CD14-positive monocyte (primary cell): ENCODE results near the gene CDH12. TPM values are rescaled to one million over a fixed set of nuclear protein-coding genes. Genes with fewer than 3 reads are reported as not detected.
"Not testable (repeated sequence)": the region's sequence is repeated elsewhere in the genome, so short reads cannot be mapped to it uniquely, and the experiment has no call there.

ENCODE experiments used
- DNase-seq, 3 donors: peaks; one replicate each; pipeline ENCODE4 v3.0.0-alpha.2; 2011 to 2022
- H2AFZ ChIP-seq: 2 replicates; pipeline ENCODE4 v1.6.0; 2012; ENCODE audit warnings: mild to moderate bottlenecking, low read depth, low read length, inconsistent platforms; ENCODE audit not compliant: insufficient read depth, poor library complexity, severe bottlenecking
- H3K27ac ChIP-seq, 2 donors: 1 replicate in 1 of 2; 2 replicates in 1 of 2; pipeline ENCODE4 v1.5.1; 2012 to 2013; ENCODE audit warnings: low read length in 2 of 2, control low read depth in 1 of 2, inconsistent platforms in 1 of 2, low read depth in 1 of 2, mild to moderate bottlenecking in 1 of 2
- H3K27me3 ChIP-seq, 2 donors: one replicate each; pipeline versions ENCODE4 v1.6.0 to v1.6.1; 2011 to 2013; ENCODE audit warnings: low read length in 2 of 2; ENCODE audit not compliant: control insufficient read depth in 2 of 2, insufficient read depth in 2 of 2
- H3K36me3 ChIP-seq, 2 donors: replicated peaks in 1 of 2; 1 replicate in 1 of 2; 2 replicates in 1 of 2; pipeline versions ENCODE4 v1.5.1 to v1.6.1; 2012 to 2013; ENCODE audit warnings: low read length in 2 of 2, control low read depth in 1 of 2, inconsistent platforms in 1 of 2, mild to moderate bottlenecking in 1 of 2; ENCODE audit not compliant: insufficient read depth in 2 of 2, control insufficient read depth in 1 of 2
- H3K4me1 ChIP-seq, 2 donors: 1 replicate in 1 of 2; 2 replicates in 1 of 2; pipeline versions ENCODE4 v1.5.1 to v1.6.1; 2012 to 2013; ENCODE audit warnings: low read length in 2 of 2, control low read depth in 1 of 2, inconsistent platforms in 1 of 2, mild to moderate bottlenecking in 1 of 2, moderate library complexity in 1 of 2; ENCODE audit not compliant: insufficient read depth in 2 of 2, control insufficient read depth in 1 of 2
- H3K4me2 ChIP-seq: replicated peaks from 2 replicates; pipeline ENCODE3; 2012; ENCODE audit warnings: low read length, moderate library complexity, mild to moderate bottlenecking; ENCODE audit not compliant: poor library complexity, severe bottlenecking; ENCODE audit errors: extremely low read depth
- H3K4me3 ChIP-seq, 3 experiments: fragments of 200-600 bp in 1 of 3; sonication (generic) in 1 of 3; replicated peaks in 1 of 3; 1 replicate in 2 of 3; 2 replicates in 1 of 3; pipeline ENCODE4 v1.5.1; 2011 to 2013; ENCODE audit warnings: low read length in 3 of 3, mild to moderate bottlenecking in 3 of 3, control low read depth in 2 of 3, low read depth in 2 of 3, inconsistent platforms in 1 of 3, moderate library complexity in 1 of 3
- H3K79me2 ChIP-seq: 2 replicates; pipeline ENCODE4 v1.6.0; 2012; ENCODE audit warnings: mild to moderate bottlenecking, control low read depth, inconsistent platforms, low read length, moderate library complexity; ENCODE audit not compliant: insufficient read depth
- H3K9ac ChIP-seq: 2 replicates; pipeline ENCODE4 v1.6.0; 2017; ENCODE audit warnings: low read length, mild to moderate bottlenecking; ENCODE audit not compliant: insufficient read depth, poor library complexity, severe bottlenecking
- H3K9me3 ChIP-seq, 2 donors: replicated peaks in 1 of 2; 1 replicate in 1 of 2; 2 replicates in 1 of 2; pipeline versions ENCODE4 v1.5.1 to v1.6.1; 2012 to 2013; ENCODE audit warnings: low read length in 2 of 2, control low read depth in 1 of 2; ENCODE audit not compliant: control insufficient read depth in 1 of 2, insufficient read depth in 1 of 2
- H4K20me1 ChIP-seq: 2 replicates; pipeline ENCODE4 v1.6.0; 2012; ENCODE audit warnings: mild to moderate bottlenecking, low read length, control low read depth, moderate library complexity; ENCODE audit not compliant: insufficient read depth
- H3K27ac Mint-ChIP-seq, 7 donors: one replicate each; pipeline ENCODE4 v1.8.0; 2020; ENCODE audit warnings: mild to moderate bottlenecking in 7 of 7, mixed read lengths in 7 of 7, moderate library complexity in 6 of 7, inconsistent platforms in 2 of 7
- H3K27me3 Mint-ChIP-seq, 3 donors: one replicate each; pipeline ENCODE4 v1.8.0; 2021 to 2022; ENCODE audit warnings: low read depth in 3 of 3, mild to moderate bottlenecking in 3 of 3, mixed read lengths in 3 of 3, moderate library complexity in 3 of 3, inconsistent platforms in 1 of 3
- H3K36me3 Mint-ChIP-seq, 2 donors: one replicate each; pipeline ENCODE4 v1.8.0; 2020; ENCODE audit warnings: mixed read lengths in 2 of 2, inconsistent platforms in 1 of 2, mild to moderate bottlenecking in 1 of 2
- H3K4me1 Mint-ChIP-seq: one replicate; pipeline ENCODE4 v1.8.0; 2020; ENCODE audit warnings: mild to moderate bottlenecking, mixed read lengths
- H3K4me3 Mint-ChIP-seq, 2 donors: one replicate each; pipeline ENCODE4 v1.8.0; 2020; ENCODE audit warnings: mild to moderate bottlenecking in 2 of 2, mixed read lengths in 2 of 2, moderate library complexity in 1 of 2
- H3K9me3 Mint-ChIP-seq, 7 donors: one replicate each; pipeline ENCODE4 v1.8.0; 2020 to 2022; ENCODE audit warnings: mixed read lengths in 7 of 7, mild to moderate bottlenecking in 6 of 7, moderate library complexity in 6 of 7, inconsistent platforms in 2 of 7
- WGBS: methylation state at CpG from one replicate; pipeline ENCODE4 v1.1.5; 2013; ENCODE audit warnings: missing lambda C conversion rate; ENCODE audit not compliant: insufficient coverage; 5-methylcytosine and 5-hydroxymethylcytosine counted together
- intact Hi-C, 2 donors: fragments of 100-400 bp; cut with micrococcal nuclease; formaldehyde crosslinking; loops; one replicate each; pipeline versions ENCODE4 v1.15.0 to v1.15.1; 2023
- polyA plus RNA-seq, 3 donors: library from polyadenylated mRNA; depleted of rRNA in 1 of 3; unstranded in 2 of 3; stranded (reverse) in 1 of 3; fragments of 300-500 nt in 2 of 3; fragments of >200 nt in 1 of 3; fragmentation: Illumina TruSeq in 2 of 3; gene quantifications; 1 replicate in 2 of 3; 2 replicates in 1 of 3; pipeline ENCODE4 v1.2.3, GENCODE V29; 2012 to 2021
- TF ChIP-seq, protein P1 (sequence below): fragments of 200-600 bp; IDR thresholded peaks from one replicate; pipeline ENCODE4 v1.8.0; 2022; ENCODE audit warnings: antibody characterized with exemption, mild to moderate bottlenecking

CDH12 gene
- polyA plus RNA-seq, 3 donors: not detected

DNA sequence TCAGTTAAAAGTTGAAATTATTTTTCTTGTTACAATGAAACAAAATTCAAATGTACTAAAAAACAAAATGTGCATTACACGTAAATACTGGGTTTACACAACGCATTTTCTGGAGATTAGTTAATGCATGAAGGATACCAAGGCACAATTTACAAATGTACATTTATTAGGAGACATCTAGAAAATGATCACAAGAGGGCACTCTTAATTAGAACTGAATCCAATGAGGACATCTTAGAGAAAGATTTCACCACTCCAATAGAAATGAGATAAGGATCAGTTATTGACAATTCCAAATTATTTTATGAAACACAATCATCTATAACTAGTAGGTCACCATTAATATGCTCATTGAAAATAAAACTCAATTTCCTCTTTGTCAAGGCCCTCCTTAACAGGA lies 36.6 kb upstream of the CDH12 start:
- no CpG with 5 or more reads among the region's 2 CpGs for WGBS
- Mint-ChIP-seq H3K4me3 (no peak overlapping the region), H3K27ac (no peak overlapping the region), H3K36me3 (no peaks in the 10 kb centered on the region), H3K4me1 (no peaks in the 10 kb centered on the region), H3K9me3 (no peaks in the 10 kb centered on the region), H3K27me3 (peaks cover 0 to 2% (median 2%) of the 10 kb centered on the region in 3 donors)
- H4K20me1 ChIP-seq: no peaks in the 10 kb centered on the region
- no peak for DNase-seq
- no peaks in the 10 kb centered on the region for H3K27me3 ChIP-seq
- H3K4me2 ChIP-seq: no peak overlapping the region
- intact Hi-C loops: no loop called here
- no peaks in the 10 kb centered on the region for H3K4me1 ChIP-seq
- H3K27ac ChIP-seq: no peak overlapping the region
- no peaks in the 10 kb centered on the region for H3K36me3 ChIP-seq
- H2AFZ ChIP-seq: no peak overlapping the region
- H3K9me3 ChIP-seq: no peaks in the 10 kb centered on the region
- TF ChIP-seq, protein P1, sequence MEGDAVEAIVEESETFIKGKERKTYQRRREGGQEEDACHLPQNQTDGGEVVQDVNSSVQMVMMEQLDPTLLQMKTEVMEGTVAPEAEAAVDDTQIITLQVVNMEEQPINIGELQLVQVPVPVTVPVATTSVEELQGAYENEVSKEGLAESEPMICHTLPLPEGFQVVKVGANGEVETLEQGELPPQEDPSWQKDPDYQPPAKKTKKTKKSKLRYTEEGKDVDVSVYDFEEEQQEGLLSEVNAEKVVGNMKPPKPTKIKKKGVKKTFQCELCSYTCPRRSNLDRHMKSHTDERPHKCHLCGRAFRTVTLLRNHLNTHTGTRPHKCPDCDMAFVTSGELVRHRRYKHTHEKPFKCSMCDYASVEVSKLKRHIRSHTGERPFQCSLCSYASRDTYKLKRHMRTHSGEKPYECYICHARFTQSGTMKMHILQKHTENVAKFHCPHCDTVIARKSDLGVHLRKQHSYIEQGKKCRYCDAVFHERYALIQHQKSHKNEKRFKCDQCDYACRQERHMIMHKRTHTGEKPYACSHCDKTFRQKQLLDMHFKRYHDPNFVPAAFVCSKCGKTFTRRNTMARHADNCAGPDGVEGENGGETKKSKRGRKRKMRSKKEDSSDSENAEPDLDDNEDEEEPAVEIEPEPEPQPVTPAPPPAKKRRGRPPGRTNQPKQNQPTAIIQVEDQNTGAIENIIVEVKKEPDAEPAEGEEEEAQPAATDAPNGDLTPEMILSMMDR: no peak
- H3K9ac ChIP-seq: no peak overlapping the region
- no peaks in the 10 kb centered on the region for H3K79me2 ChIP-seq
- no peak overlapping the region for H3K4me3 ChIP-seq

DNA sequence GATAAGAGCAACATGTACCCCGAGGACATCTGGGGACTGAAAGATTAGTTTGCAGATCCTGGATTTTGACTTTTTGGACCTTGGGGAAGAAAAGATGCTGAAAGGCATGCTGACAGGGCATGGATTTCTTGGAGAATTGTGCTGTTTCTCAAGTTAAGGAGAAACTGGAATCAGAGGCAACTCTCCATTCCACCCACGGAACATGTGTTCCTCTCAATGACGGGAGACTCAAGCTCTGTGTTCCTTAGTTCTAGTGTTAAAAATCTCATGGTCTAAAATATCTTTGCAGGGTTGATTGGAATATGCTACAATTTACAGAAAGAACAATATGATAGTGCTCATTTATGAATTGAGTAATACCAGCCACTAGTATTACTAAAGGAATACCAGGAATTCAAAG lies 34.4 kb upstream of the CDH12 start:
- intact Hi-C loops: no loop called here
- no peaks in the 10 kb centered on the region for H3K27me3 ChIP-seq
- no peaks in the 10 kb centered on the region for H4K20me1 ChIP-seq
- Mint-ChIP-seq H3K27ac (no peak overlapping the region), H3K9me3 (no peaks in the 10 kb centered on the region), H3K4me3 (no peak overlapping the region), H3K36me3 (no peaks in the 10 kb centered on the region), H3K27me3 (peaks cover 0 to 2% (median 2%) of the 10 kb centered on the region in 3 donors), H3K4me1 (no peaks in the 10 kb centered on the region)
- no peaks in the 10 kb centered on the region for H3K9me3 ChIP-seq
- H3K79me2 ChIP-seq: no peaks in the 10 kb centered on the region
- no peak for DNase-seq
- H3K4me2 ChIP-seq: no peak overlapping the region
- H3K27ac ChIP-seq: no peak overlapping the region
- no peaks in the 10 kb centered on the region for H3K36me3 ChIP-seq
- H3K4me1 ChIP-seq: no peaks in the 10 kb centered on the region
- TF ChIP-seq, protein P1: no peak
- WGBS: 80% methylated on average over 1 of the region's 3 CpGs
- H2AFZ ChIP-seq: no peak overlapping the region
- no peak overlapping the region for H3K4me3 ChIP-seq
- H3K9ac ChIP-seq: no peak overlapping the region

DNA sequence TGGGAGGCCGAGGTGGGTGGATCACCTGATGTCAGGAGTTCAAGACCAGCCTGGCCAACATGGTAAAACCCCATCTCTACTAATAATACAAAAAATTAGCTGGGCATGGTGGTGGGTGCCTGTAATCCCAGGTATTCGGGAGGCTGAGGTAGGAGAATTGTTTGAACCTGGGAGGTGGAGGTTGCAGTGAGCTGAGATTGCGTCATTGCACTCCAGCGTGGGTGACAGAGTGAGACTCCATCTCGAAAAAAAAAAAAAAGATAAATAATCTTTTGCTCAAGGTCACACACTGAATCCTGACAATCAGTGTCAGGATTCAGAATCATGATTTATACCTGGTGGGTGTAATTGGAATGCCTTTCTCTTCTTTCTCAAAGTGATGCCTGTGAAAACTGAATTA lies 5.8 kb upstream of the CDH12 start:
- not testable (repeated sequence) for H3K4me1 Mint-ChIP-seq

More for the DNA sequence above, 5.8 kb upstream of the CDH12 start:
- H3K4me3 Mint-ChIP-seq, H3K4me1 ChIP-seq, H2AFZ ChIP-seq, H3K27ac Mint-ChIP-seq, intact Hi-C loops, H3K27me3 ChIP-seq, H3K9me3 Mint-ChIP-seq, H3K27me3 Mint-ChIP-seq, H3K4me3 ChIP-seq, H3K9ac ChIP-seq, H3K36me3 ChIP-seq, H3K79me2 ChIP-seq, H3K9me3 ChIP-seq, H4K20me1 ChIP-seq, DNase-seq, H3K27ac ChIP-seq, H3K4me2 ChIP-seq, H3K36me3 Mint-ChIP-seq: not testable (repeated sequence)
- no CpG with 5 or more reads among the region's 5 CpGs for WGBS
